GM06990 (cell line): Measurements from ENCODE around the gene SLC7A14.

Experiments
- DNase-seq: peaks from one replicate; pipeline ENCODE4 v3.0.0-alpha.2; 2011; ENCODE audit not compliant: insufficient read length; ENCODE audit errors: extremely low read depth
- H3K27me3 ChIP-seq: replicated peaks from 2 replicates; pipeline ENCODE4 v1.6.0; 2011; ENCODE audit warnings: low read length; ENCODE audit not compliant: control insufficient read depth, insufficient read depth
- H3K36me3 ChIP-seq: 2 replicates; pipeline ENCODE4 v1.5.1; 2011; ENCODE audit warnings: low read length; ENCODE audit not compliant: control insufficient read depth, insufficient read depth
- H3K4me3 ChIP-seq: replicated peaks from 2 replicates; pipeline ENCODE4 v1.5.1; 2011; ENCODE audit warnings: low read depth, mild to moderate bottlenecking, control low read depth, low read length
- CTCF ChIP-seq: IDR thresholded peaks from 2 replicates; pipeline ENCODE4 v1.5.1; 2011; ENCODE audit warnings: low read length, control low read depth, mild to moderate bottlenecking, inconsistent platforms; ENCODE audit not compliant: insufficient read depth, poor library complexity, severe bottlenecking

SLC7A14 gene

GRCh38 chr3:170475092-170475685, 110.7 kb downstream of the SLC7A14 start:
- no peak for TF ChIP-seq CTCF
- H3K27me3 ChIP-seq = no peaks in the 10 kb centered on the region; the same call in none of the 2 replicates

GRCh38 chr3:170473358-170473757, 112.5 kb downstream of the SLC7A14 start:
- no peak for TF ChIP-seq CTCF
- Histone ChIP-seq H3K27me3 (no peaks in the 10 kb centered on the region; the same call in none of the 2 replicates), H3K4me3 (no peak overlapping the region), H3K36me3 (no peaks in the 10 kb centered on the region)
- DNase-seq = no peak

More at GRCh38 chr3:170475092-170475685, 110.7 kb downstream of the SLC7A14 start:
- DNase-seq = no peak
- H3K4me3 ChIP-seq = no peak overlapping the region
- H3K36me3 ChIP-seq = no peaks in the 10 kb centered on the region

GRCh38 chr3:170471149-170471548, 114.7 kb downstream of the SLC7A14 start:
- DNase-seq = no peak
- no peaks in the 10 kb centered on the region; the same call in none of the 2 replicates for H3K27me3 ChIP-seq
- no peak for TF ChIP-seq CTCF
- no peaks in the 10 kb centered on the region for H3K36me3 ChIP-seq
- no peak overlapping the region for H3K4me3 ChIP-seq

GRCh38 chr3:170470063-170471016, 115.5 kb downstream of the SLC7A14 start:
- H3K36me3 ChIP-seq = no peaks in the 10 kb centered on the region
- no peaks in the 10 kb centered on the region; the same call in none of the 2 replicates for H3K27me3 ChIP-seq
- TF ChIP-seq CTCF = no peak
- H3K4me3 ChIP-seq = no peak overlapping the region
- DNase-seq = no peak

- H3K4me3 ChIP-seq = no peak overlapping the region
- H3K36me3 ChIP-seq = no peaks in the 10 kb centered on the region
- DNase-seq = no peak
- no peak for TF ChIP-seq CTCF
- no peaks in the 10 kb centered on the region; the same call in none of the 2 replicates for H3K27me3 ChIP-seq
These were observed 116.5 kb downstream of the SLC7A14 start for GRCh38 chr3:170469151-170470062.
